DMS153 (cell line): Measurements from ENCODE around the gene FUT3.
"Not testable (repeated sequence)": the region's sequence is repeated elsewhere in the genome, so short reads cannot be mapped to it uniquely, and the experiment has no call there.

Experiments
- DNase-seq: peaks from one replicate; lab custom pipeline; 2025; lab: John Stamatoyannopoulos, UW

Gene FUT3

GRCh38 chr19:5881543-5882299 lies 30.5 kb upstream of the FUT3 start:
- peak; percentile 10 for DNase-seq

- peak; percentile 6 for DNase-seq
Observed at GRCh38 chr19:5880604-5881078, 29.4 kb upstream of the FUT3 start.

- no peak for DNase-seq
Observed at GRCh38 chr19:5880196-5880595, 28.9 kb upstream of the FUT3 start.

- DNase-seq, result no peak
Observed at GRCh38 chr19:5877882-5878281, 26.6 kb upstream of the FUT3 start.

DNA sequence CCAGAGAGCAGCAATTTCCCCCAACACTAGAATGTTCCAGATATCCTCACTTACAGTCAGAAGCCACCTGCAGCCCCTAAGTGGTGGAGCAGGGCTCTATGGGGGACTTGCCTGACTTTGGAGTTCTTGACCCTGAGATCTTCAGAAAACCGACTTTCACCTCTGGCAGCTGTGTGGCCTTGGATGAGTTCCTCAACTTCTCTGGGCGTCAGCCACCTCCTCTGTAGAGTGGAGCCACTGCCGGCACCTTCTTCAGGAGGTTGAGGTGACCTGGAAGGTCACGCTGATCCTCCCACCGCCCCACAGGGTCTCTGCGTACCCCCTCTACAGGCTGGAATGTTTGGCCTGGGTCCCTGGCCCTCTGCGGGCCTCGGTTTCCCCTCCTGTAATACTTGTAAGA lies 26.2 kb upstream of the FUT3 start:
- no peak for DNase-seq

- not testable (repeated sequence) for DNase-seq
Observed at GRCh38 chr19:5874496-5874895, 23.2 kb upstream of the FUT3 start.

DNA sequence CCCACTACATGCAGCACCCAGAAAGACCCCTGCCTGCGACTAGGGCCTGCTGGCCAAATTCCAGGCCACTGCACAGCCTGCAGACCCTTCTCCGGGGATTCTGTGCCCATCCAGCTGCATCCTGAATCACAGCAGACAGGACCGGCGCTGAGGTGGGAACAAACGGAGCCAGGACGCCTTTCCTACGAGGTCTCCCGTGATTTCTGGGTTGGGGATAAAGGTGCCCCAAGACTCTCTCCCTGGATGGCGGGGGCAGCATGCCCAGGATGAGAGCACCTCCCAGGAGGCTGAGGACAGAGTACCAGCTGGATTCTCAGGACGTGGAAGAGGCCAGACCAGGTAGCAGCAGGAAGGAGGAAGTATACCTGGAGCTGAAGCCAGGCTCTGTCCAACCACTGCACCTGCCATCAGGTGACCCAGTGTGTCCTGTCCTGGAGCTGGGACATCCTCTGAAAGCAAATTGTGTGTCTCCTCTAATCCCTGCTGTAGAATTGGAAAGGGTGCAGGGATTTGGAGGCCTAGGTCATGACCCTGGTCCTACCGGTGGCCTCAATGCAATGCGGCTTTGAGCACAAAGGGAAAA lies 22.5 kb upstream of the FUT3 start:
- no peak for DNase-seq

DNA sequence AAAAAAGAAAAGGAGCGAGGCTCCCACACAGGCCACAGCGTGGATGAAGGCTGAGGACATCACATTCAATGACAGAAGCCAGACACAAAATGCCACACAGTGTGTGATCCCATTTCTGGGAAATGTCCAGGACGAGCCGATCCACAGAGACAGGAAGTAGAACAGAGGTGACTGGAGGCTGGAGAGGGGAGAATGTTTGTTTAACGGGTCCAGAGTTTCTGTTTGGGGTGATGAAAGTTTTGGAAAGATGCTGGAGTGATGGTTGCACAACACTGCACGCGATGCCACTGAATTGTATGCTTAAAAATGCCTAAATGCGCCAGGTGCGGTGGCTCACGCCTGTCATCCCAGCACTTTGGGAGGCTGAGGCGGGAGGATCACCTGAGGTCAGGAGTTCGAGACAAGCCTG lies 19.7 kb upstream of the FUT3 start:
- no peak for DNase-seq

- no peak for DNase-seq
Observed at GRCh38 chr19:5867201-5868136, 16.2 kb upstream of the FUT3 start.

- DNase-seq, result no peak
Observed at GRCh38 chr19:5865772-5866171, 14.5 kb upstream of the FUT3 start.

DNA sequence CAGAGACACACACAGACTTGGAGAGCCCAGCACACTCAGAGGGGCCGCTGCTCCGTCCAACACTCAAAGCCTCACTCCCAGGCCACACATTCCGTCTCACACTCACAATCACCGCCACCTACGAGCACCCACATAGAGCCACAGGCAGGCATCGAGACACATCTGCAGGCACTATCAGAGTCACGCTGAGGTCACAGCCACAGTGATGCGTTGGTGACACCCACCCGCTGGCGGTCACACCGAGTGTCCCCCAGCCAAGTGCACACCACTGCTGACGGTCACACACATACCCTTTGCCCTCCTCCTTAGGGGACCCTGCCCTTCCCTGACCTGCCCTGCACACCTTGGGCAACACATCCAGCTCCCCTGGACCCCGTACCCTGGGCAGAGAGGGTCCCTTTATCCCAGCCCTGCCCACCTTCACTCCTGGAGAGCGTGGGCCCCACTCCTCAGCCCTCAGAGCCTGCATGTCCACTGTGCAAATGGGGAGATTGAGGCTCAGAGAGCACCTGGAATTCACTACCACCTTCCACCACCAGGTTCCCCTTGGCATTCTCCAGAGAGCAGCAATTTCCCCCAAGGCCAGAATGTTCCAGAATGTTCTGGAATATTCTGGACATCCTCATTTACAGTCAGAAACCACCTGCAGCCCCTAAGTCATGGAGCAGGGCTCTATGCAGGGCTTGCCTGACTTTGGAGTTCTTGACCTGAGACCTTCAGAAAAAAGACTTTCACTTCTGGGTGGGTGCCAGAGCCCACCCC lies 13.7 kb upstream of the FUT3 start:
- DNase-seq, result no peak

DNA sequence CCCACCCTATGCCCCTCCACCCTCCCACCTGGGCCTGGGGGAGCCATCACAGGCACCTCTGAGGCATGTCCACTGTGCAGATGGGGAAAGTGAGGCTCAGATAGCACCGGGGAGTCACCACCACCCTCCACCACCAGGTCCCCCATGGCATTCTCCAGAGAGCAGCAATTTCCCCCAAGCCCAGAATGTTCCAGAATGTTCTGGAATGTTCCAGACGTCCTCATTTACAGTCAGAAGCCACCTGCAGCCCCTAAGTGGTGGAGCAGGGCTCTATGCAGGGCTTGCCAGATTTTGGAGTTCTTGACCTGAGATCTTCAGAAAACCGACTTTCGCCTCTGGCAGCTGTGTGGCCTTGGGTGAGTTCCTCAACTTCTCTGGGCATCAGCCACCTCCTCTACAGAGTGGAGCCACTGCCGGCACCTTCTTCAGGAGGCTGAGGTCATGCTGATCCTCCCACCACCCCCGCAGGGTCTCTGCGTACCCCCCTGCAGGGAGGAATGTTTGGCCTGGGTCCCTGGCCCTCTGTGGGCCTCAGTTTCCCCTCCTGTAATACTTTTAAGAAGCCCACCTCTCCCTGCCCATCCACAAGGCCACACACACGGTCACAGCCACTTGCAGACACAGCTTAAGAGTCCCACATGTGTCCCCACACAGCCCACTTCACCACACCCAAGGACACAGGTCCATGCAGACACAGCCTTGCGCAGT lies 12.9 kb upstream of the FUT3 start:
- DNase-seq, result no peak

DNA sequence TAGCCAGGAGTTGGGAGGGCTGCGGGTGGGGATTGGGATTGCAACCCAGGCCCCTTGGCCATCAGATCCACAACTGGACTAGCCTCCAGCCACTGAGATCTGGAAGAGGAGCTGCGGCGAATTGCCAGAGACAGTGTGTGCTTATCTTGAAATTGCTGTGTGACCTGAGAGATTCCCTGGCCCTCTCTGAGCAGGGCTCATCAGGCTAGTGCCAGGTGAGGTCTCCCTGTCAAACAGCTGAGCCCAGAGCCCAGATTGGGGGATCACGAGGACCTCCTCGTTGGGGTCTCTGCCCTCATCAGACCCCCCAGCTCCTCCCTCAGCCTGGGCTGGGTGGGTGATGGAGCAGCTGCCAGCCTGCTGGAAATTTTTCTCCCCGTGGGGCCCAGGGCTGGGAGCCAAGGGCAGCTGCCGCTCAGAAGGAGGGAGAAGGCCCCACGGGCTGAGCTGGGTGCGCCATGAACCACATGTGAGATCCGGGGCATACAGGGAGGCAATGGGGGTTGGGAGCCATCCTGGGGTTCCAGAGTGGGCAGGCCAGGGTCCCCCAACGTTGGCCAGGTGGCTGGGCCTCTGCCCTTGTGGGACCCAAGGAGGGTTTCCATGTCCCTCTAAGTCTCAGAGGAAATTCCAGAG lies 11.9 kb upstream of the FUT3 start:
- DNase-seq, result no peak

GRCh38 chr19:5857203-5858081 lies 6.2 kb upstream of the FUT3 start:
- no peak for DNase-seq

- not testable (repeated sequence) for DNase-seq
Observed at GRCh38 chr19:5855151-5855550, 3.9 kb upstream of the FUT3 start.

- DNase-seq, result not testable (repeated sequence)
Observed at GRCh38 chr19:5854121-5854520, 2.9 kb upstream of the FUT3 start.

DNA sequence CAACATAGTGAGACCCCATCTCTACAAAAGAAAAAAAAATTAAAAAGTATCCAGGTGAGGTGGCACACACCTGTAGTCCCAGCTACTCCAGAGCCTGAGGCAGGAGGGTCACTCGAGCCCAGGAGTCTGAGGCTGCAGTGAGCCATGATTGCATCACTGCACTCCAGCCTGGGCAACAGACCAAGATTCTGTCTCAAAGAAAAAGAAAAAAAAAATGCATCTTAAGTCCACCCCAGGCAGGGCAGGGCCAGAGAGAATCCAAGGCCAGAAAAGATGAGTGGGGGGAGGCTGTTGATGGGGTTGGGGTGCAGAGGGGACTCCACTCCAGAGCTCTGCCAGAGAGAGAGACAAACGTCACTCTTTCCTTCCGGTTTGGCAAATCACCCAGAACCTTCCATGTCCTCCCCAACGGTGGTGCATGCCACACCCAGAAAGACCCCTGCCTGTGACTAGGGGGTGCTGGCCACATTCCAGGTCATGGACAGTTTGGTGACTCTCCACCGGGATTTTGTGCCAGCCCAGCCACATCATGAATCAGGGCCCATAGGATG lies 431 bp downstream of the FUT3 start:
- no peak for DNase-seq

- DNase-seq, result no peak
Observed at GRCh38 chr19:5850189-5850588, 1.1 kb downstream of the FUT3 start.

DNA sequence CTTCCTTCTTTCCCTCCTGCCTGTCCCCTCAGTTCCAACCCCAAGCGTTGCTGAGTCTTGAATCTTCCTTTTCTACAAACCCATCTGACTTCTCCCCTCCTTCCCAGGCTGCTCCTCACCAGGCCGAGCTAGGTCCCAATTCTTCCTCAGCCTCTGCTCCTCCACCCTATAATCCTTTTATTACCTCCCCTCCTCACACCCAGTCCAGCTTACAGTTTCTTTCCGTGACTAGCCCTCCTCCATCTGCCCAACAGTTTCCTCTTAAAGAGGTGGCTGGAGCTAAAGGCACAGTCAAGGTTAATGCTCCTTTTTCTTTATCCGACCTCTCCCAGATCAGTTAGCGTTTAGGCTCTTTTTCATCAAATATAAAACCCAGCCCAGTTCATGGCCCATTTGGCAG lies 2.6 kb downstream of the FUT3 start:
- DNase-seq, result not testable (repeated sequence)
